HepG2 (cell line): Measurements from ENCODE around the gene C1QTNF12. TPM values are rescaled to one million over a fixed set of nuclear protein-coding genes. Genes with fewer than 3 reads are reported as not detected.
A peak's percentile ranks its signal among the peaks of the same experiment; 100 is the strongest.

ENCODE experiments used
- CEBPG ChIP-seq: IDR thresholded peaks from 2 replicates; pipeline ENCODE4 v1.6.1; 2016
- GTF2F1 ChIP-seq: fragments of 150-350 bp; IDR thresholded peaks from 2 replicates; pipeline ENCODE4 v1.6.1; 2014; ENCODE audit warnings: low read length
- GTF3A ChIP-seq: sonication (generic); formaldehyde crosslinking; conservative IDR thresholded peaks from 2 replicates; pipeline ENCODE4 v1.4.0; 2020; ENCODE audit warnings: mild to moderate bottlenecking, missing genetic modification reagents
- HOXD1 ChIP-seq: sonication (generic); formaldehyde crosslinking; IDR thresholded peaks from 2 replicates; pipeline ENCODE4 v1.5.0; 2020; ENCODE audit warnings: missing genetic modification reagents
- KLF6 ChIP-seq: IDR thresholded peaks from 2 replicates; pipeline ENCODE4 v1.8.0; 2016; ENCODE audit warnings: missing biosample characterization, missing genetic modification reagents
- NFE2L2 ChIP-seq: fragments of 150-350 bp; IDR thresholded peaks from 2 replicates; pipeline ENCODE4 v1.6.1; 2014; ENCODE audit warnings: low read length
- RBFOX2 ChIP-seq: fragments of 200-400 bp; formaldehyde crosslinking; IDR thresholded peaks from 2 replicates; pipeline ENCODE4 v1.6.1; 2017; ENCODE audit warnings: low read depth, mild to moderate bottlenecking, low read length
- ZFP82 ChIP-seq: sonication (generic); formaldehyde crosslinking; IDR thresholded peaks from 2 replicates; pipeline ENCODE4 v1.5.1; 2020; ENCODE audit warnings: mild to moderate bottlenecking, missing genetic modification reagents, borderline replicate concordance
- ZFYVE20 ChIP-seq: sonication (generic); formaldehyde crosslinking; IDR thresholded peaks from 2 replicates; pipeline ENCODE4 v1.8.0; 2023; ENCODE audit warnings: low read depth, mild to moderate bottlenecking, moderate library complexity, missing genetic modification reagents, borderline replicate concordance
- ZNF746 ChIP-seq: sonication (generic); formaldehyde crosslinking; IDR thresholded peaks from 2 replicates; pipeline ENCODE4 v1.8.0; 2022; ENCODE audit warnings: mild to moderate bottlenecking, missing genetic modification reagents
- ZNF777 ChIP-seq: sonication (generic); formaldehyde crosslinking; IDR thresholded peaks from 2 replicates; pipeline ENCODE4 v1.4.0; 2020; ENCODE audit warnings: missing genetic modification reagents
- polyA plus RNA-seq, 8 experiments: library from polyadenylated mRNA; depleted of rRNA in 3 of 8; stranded (reverse) in 7 of 8; unstranded in 1 of 8; fragments of >200 nt; fragmentation: Illumina TruSeq in 4 of 8; extraction: Trizol in 4 of 8; gene quantifications; 2 replicates each; pipeline versions ENCODE4 v1.2.1 to v1.2.3, GENCODE V29; 2011 to 2016; ENCODE audit warnings: low read depth in 4 of 8, missing spikeins in 1 of 8, mixed read lengths in 1 of 8; ENCODE audit not compliant: insufficient read depth in 1 of 8
- total RNA-seq, 5 experiments: library from RNA; depleted of rRNA; stranded (reverse); fragments of >200 nt; fragmentation: Illumina TruSeq; extraction: Trizol; gene quantifications; 2 replicates each; pipeline ENCODE4 v1.2.3, GENCODE V29; 2016; ENCODE audit warnings: low read depth in 1 of 5
- TF ChIP-seq, protein P1 (sequence below): sonication (generic); formaldehyde crosslinking; IDR thresholded peaks from 2 replicates; pipeline ENCODE4 v1.5.1; 2020; ENCODE audit warnings: mild to moderate bottlenecking, missing genetic modification reagents
- TF ChIP-seq, protein P2 (sequence below): sonication (generic); formaldehyde crosslinking; IDR thresholded peaks from 2 replicates; pipeline ENCODE4 v1.4.0; 2020; ENCODE audit warnings: mild to moderate bottlenecking, low read depth, missing genetic modification reagents
- TF ChIP-seq, protein P3 (sequence below): sonication (generic); formaldehyde crosslinking; IDR thresholded peaks from 2 replicates; pipeline ENCODE4 v1.5.0; 2020; ENCODE audit warnings: mild to moderate bottlenecking, missing genetic modification reagents, borderline replicate concordance
- TF ChIP-seq, protein P4 (sequence below): sonication (generic); formaldehyde crosslinking; IDR thresholded peaks from 2 replicates; pipeline ENCODE4 v1.4.0; 2020; ENCODE audit warnings: missing genetic modification reagents

C1QTNF12 gene
- total and polyA plus RNA-seq, 2 of the 13 experiments (the other 11 are each of a cell fraction or from before 2014, with no cell fraction given): 0.18 to 0.64 TPM

DNA sequence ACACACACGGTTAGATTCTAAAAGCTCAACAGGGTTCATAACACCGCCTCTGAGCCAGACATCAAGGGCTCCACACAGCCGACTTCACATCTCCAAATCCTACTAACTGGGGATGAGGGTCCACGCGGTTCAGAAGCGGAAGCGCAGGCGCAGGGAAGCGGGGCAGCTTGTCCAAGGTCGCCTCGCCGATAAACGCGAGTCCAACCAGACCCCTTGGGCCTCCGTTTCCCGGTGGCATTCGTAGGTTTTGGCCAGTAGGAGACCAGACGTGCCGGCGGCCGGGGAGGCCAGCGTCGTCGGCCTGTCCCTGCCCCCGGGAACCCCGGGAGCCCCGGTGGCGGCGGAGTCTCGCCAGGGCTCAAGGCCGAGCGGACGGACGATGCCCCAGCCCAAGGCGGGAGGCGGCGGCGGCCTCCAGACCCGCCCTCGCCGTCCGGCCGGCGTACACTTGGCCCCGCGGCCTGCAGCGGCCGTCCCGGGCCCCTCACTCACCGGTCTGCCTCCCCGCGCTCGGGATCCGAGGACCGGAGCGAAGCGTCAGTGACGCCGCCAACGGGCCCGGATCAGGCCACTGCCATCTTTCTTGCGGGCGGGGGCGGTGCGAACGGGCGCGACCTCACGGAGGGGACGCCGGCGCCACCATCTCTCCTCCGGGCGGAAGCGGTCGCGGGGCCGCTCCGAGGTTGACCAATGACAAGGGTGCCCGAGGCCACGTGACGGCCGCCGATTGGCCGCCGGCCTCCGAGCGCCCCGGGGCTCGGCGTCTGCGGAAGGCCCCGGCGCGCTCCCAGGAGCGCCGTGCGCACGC is 14.9 kb downstream of the C1QTNF12 start, which contains the start of gene SDF4 (continued):
- TF ChIP-seq ZNF777 (CRISPR knock-in tag) (0 out of 2 replicates have a peak, but pooled peaks have one; percentile 55), HOXD1 (CRISPR knock-in tag) (no peak), KLF6 (peak; percentile 41), CEBPG (CRISPR knock-in tag) (no peak), RBFOX2 (peak; percentile 94), ZNF746 (no peak), GTF2F1 (no peak), ZFP82 (CRISPR knock-in tag) (peak; percentile 98; the same call in 1 of the 2 replicates), GTF3A (CRISPR knock-in tag) (no peak; the same call in 1 of the 2 replicates), NFE2L2 (no peak), ZFYVE20 (CRISPR knock-in tag) (no peak)
- TF ChIP-seq, protein P1, sequence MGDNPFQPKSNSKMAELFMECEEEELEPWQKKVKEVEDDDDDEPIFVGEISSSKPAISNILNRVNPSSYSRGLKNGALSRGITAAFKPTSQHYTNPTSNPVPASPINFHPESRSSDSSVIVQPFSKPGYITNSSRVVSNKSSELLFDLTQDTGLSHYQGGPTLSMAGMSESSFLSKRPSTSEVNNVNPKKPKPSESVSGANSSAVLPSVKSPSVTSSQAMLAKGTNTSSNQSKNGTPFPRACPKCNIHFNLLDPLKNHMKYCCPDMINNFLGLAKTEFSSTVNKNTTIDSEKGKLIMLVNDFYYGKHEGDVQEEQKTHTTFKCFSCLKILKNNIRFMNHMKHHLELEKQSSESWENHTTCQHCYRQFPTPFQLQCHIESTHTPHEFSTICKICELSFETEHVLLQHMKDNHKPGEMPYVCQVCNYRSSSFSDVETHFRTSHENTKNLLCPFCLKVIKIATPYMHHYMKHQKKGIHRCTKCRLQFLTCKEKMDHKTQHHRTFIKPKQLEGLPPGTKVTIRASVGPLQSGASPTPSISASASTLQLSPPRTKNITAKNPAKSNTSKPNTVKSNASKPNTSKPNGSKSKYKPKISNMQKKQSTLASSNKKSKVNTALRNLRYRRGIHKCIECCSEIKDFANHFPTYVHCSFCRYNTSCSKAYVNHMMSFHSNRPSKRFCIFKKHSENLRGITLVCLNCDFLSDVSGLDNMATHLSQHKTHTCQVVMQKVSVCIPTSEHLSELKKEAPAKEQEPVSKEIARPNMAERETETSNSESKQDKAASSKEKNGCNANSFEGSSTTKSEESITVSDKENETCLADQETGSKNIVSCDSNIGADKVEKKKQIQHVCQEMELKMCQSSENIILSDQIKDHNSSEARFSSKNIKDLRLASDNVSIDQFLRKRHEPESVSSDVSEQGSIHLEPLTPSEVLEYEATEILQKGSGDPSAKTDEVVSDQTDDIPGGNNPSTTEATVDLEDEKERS (CRISPR knock-in tag): no peak
- TF ChIP-seq, protein P2, sequence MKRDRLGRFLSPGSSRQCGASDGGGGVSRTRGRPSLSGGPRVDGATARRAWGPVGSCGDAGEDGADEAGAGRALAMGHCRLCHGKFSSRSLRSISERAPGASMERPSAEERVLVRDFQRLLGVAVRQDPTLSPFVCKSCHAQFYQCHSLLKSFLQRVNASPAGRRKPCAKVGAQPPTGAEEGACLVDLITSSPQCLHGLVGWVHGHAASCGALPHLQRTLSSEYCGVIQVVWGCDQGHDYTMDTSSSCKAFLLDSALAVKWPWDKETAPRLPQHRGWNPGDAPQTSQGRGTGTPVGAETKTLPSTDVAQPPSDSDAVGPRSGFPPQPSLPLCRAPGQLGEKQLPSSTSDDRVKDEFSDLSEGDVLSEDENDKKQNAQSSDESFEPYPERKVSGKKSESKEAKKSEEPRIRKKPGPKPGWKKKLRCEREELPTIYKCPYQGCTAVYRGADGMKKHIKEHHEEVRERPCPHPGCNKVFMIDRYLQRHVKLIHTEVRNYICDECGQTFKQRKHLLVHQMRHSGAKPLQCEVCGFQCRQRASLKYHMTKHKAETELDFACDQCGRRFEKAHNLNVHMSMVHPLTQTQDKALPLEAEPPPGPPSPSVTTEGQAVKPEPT (CRISPR knock-in tag): no peak
- TF ChIP-seq, protein P3, sequence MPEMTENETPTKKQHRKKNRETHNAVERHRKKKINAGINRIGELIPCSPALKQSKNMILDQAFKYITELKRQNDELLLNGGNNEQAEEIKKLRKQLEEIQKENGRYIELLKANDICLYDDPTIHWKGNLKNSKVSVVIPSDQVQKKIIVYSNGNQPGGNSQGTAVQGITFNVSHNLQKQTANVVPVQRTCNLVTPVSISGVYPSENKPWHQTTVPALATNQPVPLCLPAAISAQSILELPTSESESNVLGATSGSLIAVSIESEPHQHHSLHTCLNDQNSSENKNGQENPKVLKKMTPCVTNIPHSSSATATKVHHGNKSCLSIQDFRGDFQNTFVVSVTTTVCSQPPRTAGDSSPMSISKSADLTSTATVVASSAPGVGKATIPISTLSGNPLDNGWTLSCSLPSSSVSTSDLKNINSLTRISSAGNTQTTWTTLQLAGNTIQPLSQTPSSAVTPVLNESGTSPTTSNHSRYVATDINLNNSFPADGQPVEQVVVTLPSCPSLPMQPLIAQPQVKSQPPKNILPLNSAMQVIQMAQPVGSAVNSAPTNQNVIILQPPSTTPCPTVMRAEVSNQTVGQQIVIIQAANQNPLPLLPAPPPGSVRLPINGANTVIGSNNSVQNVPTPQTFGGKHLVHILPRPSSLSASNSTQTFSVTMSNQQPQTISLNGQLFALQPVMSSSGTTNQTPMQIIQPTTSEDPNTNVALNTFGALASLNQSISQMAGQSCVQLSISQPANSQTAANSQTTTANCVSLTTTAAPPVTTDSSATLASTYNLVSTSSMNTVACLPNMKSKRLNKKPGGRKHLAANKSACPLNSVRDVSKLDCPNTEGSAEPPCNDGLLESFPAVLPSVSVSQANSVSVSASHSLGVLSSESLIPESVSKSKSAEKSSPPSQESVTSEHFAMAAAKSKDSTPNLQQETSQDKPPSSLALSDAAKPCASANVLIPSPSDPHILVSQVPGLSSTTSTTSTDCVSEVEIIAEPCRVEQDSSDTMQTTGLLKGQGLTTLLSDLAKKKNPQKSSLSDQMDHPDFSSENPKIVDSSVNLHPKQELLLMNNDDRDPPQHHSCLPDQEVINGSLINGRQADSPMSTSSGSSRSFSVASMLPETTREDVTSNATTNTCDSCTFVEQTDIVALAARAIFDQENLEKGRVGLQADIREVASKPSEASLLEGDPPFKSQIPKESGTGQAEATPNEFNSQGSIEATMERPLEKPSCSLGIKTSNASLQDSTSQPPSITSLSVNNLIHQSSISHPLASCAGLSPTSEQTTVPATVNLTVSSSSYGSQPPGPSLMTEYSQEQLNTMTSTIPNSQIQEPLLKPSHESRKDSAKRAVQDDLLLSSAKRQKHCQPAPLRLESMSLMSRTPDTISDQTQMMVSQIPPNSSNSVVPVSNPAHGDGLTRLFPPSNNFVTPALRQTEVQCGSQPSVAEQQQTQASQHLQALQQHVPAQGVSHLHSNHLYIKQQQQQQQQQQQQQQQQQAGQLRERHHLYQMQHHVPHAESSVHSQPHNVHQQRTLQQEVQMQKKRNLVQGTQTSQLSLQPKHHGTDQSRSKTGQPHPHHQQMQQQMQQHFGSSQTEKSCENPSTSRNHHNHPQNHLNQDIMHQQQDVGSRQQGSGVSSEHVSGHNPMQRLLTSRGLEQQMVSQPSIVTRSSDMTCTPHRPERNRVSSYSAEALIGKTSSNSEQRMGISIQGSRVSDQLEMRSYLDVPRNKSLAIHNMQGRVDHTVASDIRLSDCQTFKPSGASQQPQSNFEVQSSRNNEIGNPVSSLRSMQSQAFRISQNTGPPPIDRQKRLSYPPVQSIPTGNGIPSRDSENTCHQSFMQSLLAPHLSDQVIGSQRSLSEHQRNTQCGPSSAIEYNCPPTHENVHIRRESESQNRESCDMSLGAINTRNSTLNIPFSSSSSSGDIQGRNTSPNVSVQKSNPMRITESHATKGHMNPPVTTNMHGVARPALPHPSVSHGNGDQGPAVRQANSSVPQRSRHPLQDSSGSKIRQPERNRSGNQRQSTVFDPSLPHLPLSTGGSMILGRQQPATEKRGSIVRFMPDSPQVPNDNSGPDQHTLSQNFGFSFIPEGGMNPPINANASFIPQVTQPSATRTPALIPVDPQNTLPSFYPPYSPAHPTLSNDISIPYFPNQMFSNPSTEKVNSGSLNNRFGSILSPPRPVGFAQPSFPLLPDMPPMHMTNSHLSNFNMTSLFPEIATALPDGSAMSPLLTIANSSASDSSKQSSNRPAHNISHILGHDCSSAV (CRISPR knock-in tag): no peak
- TF ChIP-seq, protein P4, sequence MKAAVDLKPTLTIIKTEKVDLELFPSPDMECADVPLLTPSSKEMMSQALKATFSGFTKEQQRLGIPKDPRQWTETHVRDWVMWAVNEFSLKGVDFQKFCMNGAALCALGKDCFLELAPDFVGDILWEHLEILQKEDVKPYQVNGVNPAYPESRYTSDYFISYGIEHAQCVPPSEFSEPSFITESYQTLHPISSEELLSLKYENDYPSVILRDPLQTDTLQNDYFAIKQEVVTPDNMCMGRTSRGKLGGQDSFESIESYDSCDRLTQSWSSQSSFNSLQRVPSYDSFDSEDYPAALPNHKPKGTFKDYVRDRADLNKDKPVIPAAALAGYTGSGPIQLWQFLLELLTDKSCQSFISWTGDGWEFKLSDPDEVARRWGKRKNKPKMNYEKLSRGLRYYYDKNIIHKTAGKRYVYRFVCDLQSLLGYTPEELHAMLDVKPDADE: no peak
